Smooth muscle cell of the coronary artery (primary cell): ENCODE data around the gene BZW1. TPM values are rescaled to one million over a fixed set of nuclear protein-coding genes. Genes with fewer than 3 reads are reported as not detected.

Source experiments
- total RNA-seq: library from RNA; depleted of rRNA; stranded (reverse); fragments of >200 nt; gene quantifications from 2 replicates; pipeline ENCODE4 v1.2.3, GENCODE V29; 2014; ENCODE audit warnings: low replicate concordance

BZW1 gene
- 373 and 475 TPM in 2 replicates for total RNA-seq

DNA sequence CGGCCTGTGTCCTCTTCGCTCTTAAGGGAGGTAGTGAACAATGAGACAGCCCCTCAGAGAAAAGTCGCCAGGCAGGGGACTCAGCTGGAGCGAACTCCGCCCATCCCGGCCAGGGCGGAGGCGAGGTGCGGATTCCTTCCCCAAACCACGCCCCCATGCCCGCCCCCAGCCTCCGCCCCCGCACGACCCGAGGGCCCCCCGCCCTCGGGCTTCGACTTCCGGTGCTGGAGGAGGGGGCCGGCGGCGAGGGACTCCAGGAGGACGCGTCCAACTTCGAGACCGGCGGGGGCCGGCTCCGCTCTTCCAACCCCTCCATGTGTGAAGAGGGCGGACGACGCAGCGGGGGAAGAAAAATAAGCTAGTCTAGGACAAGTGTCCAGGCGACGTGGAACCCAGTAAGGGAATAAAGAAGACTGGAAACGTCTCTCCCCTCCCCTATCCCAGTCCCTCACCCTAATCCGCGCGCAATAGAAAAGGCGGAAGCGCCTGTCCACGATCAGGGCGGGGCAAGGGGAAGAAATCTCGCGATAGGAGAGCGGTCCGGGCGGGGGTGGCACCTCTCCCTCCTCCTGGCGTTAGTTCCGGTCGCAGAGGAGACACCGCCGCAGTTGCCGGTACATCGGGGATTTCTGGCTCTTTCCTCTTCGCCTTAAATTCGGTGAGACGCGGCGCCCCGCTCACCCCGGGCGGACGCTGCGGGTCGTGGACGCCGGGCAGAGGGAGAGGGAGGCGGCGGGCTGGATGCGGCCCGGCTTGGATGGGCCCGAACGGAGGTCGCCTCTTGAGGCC is at the start of gene BZW1:
Gene BZW1, plus strand, starts transcription at position 578 of the 789 bp plus-strand sequence. CDS start 1,308 bp downstream, outside the sequence.

DNA sequence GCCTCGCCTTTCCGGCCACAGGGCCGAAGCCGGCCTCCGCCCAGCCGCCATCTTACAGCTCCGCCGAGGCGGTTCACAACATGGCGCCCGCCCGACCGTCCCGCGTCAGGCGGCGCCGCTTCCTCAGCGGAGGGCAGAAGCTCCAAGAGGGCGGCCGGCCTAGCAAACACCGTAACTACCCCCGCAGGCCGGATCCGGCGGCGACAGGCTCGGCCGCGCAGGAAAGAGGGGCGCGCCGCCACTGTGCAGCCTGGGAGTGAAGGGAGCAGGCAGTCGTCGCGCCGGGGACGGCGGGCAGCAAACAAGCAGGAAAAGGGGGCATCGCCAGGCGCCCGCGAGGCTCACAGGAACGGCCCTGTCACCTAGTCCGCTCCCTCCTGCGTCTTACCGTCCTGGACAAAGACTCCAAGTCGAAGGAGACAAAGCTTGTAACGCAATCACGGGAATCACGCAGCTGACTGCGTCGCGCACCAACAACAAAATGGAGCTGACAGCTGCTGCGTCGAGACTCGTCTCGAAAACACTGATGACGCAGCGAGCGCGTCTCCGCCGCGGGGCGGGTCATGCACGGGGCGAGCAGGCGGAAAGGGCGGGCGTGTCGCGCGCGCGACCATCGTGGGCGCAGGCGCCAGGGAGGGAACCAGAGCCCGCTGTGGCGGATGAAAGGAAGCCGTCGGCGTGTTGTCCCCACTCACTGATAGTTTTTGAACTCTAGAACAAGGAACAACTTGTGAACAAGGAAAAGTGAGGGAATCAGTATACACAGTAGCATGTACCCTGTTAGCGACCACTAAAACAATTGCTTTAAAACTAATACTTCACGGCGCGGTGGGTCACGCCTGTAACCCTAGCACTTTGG is 52.7 kb downstream of the BZW1 start, which contains the start of gene CLK1:
Gene CLK1, minus strand, starts transcription at position 483 of the 859 bp plus-strand sequence. CDS start 2,796 bp downstream, outside the sequence.

Other genes starting within 250 kb of the BZW1 start
- 3.2 and 208 TPM in 2 replicates for gene AOX1, start 225.9 kb upstream of the BZW1 start, total RNA-seq
- gene CLK1, start 52.7 kb downstream of the BZW1 start, total RNA-seq = 40.3 and 161 TPM in 2 replicates
- 52.4 and 54.5 TPM in 2 replicates for gene PPIL3, start 77.2 kb downstream of the BZW1 start, total RNA-seq
- 18.5 and 20.7 TPM in 2 replicates for gene NIF3L1, start 77.5 kb downstream of the BZW1 start, total RNA-seq
- 8.9 and 9.8 TPM in 2 replicates for gene ORC2, start 151.8 kb downstream of the BZW1 start, total RNA-seq